Testis (tissue), 2 donors: ENCODE results near the gene SULT1B1.

Experiments
- CTCF ChIP-seq, 3 experiments: fragments of 450-650 bp in 2 of 3; fragments of 200-600 bp in 1 of 3; sonication (generic) in 1 of 3; IDR thresholded peaks; one replicate each; pipeline ENCODE4 v1.5.1; 2016 to 2019; ENCODE audit warnings: antibody characterized with exemption in 3 of 3, mild to moderate bottlenecking in 2 of 3, moderate library complexity in 1 of 3
- POLR2A ChIP-seq: fragments of 450-650 bp; IDR thresholded peaks from one replicate; pipeline ENCODE4 v1.6.1; 2017; ENCODE audit warnings: antibody characterized with exemption, mild to moderate bottlenecking, moderate library complexity

- no peak for TF ChIP-seq CTCF (IDR thresholded peaks at IDR 0.05)
- no peak for TF ChIP-seq POLR2A
Measured at GRCh38 chr4:69775321-69775867, 15.0 kb upstream of the SULT1B1 start.
